HG03064 (cell line): ENCODE measurements around the gene DIMT1.

Experiments
- ATAC-seq: cut with Tn5 transposase; IDR thresholded peaks from one replicate; pipeline ENCODE4 v1.9.1; 2021; ENCODE audit warnings: low read depth; ENCODE audit not compliant: unreplicated experiment

The DIMT1 gene

DNA sequence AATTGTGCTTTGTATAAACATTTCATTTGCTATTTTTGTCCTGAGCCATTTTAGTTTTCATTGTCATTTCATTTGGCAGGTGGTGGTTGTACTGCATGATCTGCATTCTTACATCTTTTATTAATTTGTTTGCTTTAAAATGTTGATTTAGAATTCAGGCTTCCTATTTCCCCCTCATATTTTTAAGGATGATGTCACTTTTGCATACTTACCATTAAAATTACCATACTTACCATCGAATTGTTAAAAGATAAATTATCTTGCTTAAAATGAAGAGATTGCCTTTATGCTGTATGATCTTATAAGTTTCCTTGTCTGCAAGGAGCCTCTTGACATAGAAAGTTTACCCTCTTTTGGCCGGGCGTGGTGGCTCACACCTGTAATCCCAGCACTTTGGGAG, 31.1 kb downstream of the DIMT1 start:
- no peak for ATAC-seq

DNA sequence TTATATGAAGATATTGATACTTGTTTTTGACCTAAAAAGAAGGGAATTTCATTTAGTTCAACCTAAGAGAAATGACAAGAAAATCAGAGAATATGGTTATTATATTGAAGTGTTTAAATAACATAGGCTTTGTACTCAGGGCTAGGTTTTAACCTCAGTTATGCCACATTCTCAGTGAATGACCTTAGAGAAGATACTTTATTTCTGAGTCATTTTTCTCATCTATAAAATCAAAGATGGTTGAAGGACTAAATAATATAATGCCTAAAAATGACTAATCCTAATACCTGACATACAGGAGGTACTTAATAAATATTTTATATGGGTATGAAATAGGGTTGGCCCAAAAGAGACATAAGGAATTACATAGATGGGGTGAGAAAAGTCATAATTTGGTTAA, 32.3 kb downstream of the DIMT1 start:
- no peak for ATAC-seq

DNA sequence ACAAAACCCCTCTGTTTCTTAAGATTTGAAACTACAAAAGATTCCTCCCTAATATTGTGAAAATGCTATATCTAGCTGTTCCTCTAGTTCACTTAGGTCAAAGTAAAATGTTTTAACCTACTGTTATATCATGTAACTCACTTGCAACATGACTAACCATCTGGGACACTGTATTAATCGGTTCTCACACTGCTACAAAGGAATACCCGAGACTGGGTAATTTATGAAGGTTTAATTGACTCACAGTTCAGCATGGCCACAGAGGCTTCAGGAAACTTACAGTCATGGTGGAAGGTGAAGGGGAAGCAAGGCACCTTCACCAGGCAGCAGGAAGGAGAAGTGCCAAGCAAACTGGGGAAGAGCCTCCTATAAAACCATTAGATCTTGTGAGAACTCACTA, 34.7 kb downstream of the DIMT1 start:
- ATAC-seq: no peak

DNA sequence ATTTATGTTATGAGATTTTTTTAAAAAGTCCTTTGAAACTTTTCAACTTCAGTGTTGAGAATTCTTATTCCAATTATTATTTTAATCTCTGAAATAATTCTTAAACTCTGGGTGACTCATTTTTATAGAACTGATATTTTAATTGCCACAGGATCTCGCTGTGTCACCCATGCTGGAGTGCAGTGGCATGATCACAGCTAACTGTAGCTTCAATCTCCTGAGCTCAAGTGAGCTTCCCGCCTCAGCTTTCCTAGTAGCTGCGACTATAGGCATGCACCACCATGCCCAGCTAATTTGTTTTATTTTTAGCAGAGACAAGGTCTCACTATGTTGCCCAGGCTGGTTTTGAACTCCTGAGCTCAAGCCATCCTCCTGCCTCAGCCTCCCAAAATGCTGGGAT, 41.0 kb downstream of the DIMT1 start:
- no peak for ATAC-seq

DNA sequence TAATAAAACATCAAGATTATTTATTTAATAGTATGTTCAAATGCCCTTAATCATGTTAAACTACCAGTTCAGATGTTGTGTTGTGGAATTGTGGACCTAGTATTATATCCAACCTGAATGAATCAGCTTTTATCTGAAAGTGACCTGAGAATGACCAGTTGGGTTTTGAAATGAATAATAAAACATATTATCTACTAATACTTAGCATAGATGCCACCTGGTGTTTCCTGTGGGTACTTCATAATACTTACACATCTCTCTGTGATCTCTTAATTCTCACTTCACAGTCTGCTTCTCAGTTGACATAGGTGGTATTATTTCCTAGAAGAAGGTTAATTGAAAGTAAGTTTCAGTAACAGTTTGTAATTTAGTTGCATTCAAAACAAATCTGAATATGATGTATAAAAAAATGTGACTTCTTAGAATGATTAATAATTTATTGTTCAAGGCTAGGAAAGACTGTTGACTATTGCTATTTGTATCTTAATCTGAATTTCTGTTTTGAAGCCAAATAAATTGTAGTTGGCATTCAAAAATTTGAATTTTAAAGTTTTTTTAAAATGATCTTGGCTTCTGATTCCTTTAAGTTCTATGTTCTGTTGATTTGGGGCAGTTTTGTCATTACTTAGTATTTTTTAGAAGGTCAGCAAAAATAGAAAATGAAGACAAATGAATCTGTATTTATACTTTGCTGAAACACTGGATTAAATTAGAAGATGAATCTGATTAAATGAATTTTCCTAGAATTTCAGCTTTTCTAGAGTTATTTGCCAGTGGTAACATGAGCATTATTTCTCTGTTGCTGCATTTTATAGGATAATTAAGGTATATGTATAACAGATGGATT, 49.5 kb downstream of the DIMT1 start:
- ATAC-seq: no peak

DNA sequence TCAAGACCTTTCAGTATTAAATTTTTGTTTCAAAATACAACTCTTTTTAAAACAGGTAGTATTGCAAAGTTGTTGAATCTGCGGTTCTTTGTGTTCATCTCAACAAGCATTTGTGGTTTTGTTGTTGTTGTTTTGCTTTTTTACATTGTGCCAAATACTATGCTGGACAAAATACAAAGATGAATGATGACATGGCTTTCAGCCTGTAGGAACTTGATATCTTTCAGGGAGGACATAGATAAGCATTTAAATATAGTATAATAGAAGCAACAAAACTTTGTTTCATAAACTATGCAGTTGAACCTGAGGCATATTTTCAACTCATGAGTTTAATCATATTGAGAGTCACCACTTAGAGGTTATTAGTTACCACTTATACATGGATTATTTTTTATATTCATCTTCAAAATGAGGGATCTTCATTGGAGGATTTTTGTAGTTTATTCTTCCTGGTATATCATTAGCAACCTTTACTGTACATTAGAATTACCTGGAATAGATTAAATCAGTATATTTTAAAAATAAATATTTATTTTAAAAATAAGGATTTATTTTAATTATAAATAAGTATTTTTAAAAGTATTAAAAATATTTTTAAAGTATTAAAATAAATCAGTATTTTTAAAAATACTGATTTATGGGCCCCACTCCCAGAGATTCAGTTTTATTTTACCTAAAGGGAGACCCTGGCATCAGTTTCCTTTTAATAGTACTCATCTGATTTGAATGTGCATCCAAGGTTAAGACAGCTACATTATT, 54.8 kb downstream of the DIMT1 start:
- ATAC-seq: no peak

DNA sequence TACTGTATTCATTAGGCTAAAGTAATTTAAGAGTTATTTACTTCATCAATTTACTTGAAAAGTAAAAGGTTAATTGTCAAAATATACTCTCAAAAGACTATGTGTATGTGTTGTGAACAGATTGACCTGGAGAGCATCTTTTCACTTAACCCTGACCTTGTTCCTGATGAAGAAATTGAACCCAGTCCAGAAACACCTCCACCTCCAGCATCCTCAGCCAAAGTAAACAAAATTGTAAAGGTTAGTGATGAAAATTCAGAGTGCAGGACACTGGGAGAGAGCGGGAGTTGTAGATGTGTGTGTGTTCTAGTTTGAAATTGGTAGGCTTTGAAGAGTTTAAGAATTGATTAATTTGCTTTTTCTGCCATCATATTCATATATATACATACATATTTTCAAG, 55.8 kb downstream of the DIMT1 start:
- ATAC-seq: no peak

DNA sequence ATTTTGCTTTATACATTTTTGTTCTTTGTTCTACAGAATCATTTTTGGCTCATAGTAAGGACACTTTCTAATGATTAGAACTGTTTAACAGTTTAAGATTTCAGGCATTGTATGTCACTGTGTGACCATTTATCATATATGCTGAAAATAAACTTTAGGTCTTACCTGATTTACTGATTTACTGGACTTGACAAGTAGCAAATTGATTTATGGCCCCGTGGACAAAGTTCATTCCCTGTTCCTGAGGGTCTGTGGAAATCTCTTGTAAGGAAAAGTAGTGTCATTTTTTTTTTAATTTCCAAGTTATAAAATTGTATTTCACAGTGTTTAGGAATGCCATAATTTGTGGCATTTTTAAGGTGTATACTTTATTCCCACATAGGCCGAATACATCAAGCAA, 57.0 kb downstream of the DIMT1 start:
- ATAC-seq: no peak

DNA sequence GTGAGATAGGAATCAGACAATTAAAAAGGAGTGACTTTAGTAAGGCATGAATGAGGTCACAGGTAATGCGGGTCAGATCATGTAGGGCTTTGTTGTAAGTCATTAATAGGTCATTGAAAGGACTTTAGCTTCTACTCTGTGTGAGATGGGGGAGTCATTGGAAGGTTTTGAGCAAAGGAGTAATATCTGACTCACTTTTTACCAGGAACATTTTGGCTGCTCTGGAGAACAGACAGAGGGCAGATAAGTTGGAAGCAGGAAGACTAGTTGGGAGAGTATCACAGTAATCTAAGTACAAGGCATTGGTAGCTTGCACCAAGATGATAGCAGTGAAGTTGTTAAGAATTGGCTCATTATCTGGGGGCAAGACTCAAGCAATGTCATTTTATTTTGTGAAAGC, 60.3 kb downstream of the DIMT1 start:
- no peak for ATAC-seq

DNA sequence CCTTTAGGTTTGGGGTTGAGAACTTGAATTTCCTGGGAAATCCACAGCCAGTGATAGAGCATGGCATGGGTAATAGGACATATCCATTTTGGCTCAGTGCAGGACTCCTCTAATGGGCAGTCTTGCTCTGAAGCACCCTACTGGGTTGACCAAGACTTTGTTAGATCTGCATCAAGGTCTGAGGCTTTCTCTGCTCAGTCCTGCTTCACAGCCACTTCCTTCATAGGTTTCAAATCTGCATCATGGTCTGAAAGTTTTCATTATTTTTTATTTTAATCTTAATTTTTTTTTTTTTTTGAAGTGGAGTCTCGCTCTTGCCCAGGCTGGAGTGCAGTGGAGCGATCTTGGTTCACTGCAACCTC, 61.2 kb downstream of the DIMT1 start:
- ATAC-seq: peak; percentile 62

DNA sequence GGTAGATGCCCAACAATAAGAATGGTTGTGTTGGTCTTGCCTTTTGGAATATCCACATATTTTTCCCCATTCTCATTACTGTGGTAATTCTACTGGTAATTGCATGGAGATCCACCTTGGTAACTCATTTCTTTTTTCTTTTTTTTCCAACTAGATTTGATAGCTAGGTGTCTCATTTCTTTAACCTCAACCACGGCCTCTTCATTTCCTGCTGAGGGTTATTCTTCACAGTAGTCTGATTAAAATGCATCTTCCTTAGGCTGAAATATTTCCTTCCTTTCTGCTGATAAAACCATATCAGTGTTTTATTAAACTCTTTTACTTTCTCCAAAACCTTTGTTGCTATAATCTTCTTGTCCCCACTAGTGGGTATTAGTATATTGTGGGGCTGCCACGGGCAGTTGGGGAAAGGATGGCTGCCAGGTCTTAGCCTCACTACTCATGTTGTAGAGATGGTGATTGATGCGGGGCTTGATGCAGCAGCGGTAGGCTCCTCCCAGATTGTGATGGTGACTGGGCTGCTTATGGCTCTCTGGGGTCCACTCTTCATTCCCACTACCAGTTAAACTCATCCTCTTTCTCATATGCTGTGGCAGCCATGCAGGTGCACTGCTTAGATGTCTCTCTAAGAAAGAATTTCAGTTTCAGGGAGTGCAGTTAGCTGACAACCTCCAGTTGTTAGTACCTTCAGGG, 61.8 kb downstream of the DIMT1 start:
- peak; percentile 80 for ATAC-seq

DNA sequence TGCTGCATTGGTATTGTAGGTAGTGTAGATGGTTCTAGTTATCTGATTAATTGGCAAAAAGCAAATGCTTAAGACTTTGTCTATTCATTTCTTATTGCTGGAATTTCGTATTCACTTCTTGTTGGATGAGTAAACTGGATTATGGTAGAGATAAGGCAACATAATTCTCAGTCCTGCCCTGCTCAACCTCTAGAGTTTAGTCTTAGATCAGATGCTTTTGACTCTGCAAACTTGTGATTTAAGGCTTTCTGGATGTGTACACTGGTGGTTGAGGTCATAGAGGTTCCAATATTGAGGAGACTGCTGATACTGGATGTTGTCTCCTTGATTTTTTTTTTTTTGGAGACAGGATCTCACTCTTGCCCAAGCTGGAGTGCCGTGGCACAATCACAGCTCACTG, 62.7 kb downstream of the DIMT1 start:
- no peak for ATAC-seq

DNA sequence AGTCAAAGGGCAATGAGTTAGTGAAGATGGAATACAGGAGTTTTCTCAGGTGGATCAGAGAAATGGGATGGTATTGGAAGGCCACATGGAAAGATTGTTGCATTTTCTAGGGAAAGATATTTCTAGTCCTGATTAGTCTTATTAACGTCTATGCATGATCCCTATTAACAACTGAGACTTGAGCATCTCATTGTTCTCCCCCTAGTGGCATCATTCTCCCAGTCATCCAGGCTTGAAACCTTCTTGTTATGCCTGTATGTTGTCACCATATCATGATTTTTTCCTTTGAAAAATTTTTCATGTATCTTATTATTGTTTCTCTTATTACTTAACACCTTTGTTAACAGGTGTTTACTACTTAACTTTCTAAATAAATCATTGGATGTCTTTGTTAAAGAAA, 63.3 kb downstream of the DIMT1 start:
- ATAC-seq: no peak
